ENCODE results near the gene ACAA1. TPM values are rescaled to one million over a fixed set of nuclear protein-coding genes. Genes with fewer than 3 reads are reported as not detected.

The ACAA1 gene
- total and polyA plus RNA-seq, 9 of the 15 experiments (the other 6 are each of a cell fraction or from before 2014, with no cell fraction given): 4.0 to 88.9 (median 57.2) TPM

DNA sequence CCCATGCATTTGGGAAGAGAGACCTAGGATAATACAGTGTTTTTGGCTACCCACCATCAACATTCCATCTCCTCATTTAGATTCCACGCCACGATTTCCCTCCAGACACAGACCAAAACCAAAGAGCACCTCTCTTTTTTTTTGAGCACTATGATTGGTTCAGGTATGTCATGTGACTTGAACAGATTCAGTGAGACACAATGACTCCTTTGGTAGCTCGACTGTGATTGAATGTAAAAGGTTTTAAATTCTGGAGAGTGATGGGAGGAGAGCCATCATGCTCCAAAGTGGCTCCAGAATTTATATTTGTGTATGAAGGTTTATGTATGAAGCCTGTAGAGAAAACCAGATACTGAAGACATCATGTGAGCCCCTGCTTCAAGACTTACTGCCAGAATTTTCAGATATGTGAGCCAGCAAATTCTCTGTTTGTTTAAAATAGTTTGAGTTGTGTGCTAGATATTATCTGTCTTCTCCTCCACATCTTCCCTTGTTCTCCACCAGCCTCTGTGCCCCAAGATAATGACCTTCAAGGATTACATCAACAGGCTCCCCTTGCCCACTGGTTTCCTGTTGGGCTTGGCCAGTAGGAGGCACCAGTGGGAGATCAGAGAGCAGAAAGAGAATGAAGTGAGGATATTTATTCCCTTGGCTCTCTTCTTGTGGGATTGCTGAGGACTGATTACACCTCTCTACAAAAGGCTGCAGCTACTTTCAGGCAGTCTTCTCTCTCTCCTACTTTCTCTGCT, 14.0 kb upstream of the ACAA1 start (continued):
- TF ChIP-seq ILK (tag; IDR thresholded peaks at IDR 0.05; ENCODE audit: borderline replicate concordance, low read depth): no peak
- TF ChIP-seq SRF (CRISPR knock-in tag; IDR thresholded peaks at IDR 0.05): no peak
- TF ChIP-seq, protein P1, sequence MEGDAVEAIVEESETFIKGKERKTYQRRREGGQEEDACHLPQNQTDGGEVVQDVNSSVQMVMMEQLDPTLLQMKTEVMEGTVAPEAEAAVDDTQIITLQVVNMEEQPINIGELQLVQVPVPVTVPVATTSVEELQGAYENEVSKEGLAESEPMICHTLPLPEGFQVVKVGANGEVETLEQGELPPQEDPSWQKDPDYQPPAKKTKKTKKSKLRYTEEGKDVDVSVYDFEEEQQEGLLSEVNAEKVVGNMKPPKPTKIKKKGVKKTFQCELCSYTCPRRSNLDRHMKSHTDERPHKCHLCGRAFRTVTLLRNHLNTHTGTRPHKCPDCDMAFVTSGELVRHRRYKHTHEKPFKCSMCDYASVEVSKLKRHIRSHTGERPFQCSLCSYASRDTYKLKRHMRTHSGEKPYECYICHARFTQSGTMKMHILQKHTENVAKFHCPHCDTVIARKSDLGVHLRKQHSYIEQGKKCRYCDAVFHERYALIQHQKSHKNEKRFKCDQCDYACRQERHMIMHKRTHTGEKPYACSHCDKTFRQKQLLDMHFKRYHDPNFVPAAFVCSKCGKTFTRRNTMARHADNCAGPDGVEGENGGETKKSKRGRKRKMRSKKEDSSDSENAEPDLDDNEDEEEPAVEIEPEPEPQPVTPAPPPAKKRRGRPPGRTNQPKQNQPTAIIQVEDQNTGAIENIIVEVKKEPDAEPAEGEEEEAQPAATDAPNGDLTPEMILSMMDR (IDR thresholded peaks at IDR 0.05 in 2 of 3, conservative IDR thresholded peaks at IDR 0.05 in 1 of 3; ENCODE audit: insufficient read depth in 2 of 3, low read depth in 1 of 3, low read length in 3 of 3): peak; percentile 32 to 78 (median 70); a peak in 5 of 6 replicates
- 0 out of 4 replicates have a peak, but pooled peaks of 1 of the 2 experiments have one; percentile 33 for TF ChIP-seq HDAC1 (IDR thresholded peaks at IDR 0.05)
- 0 out of 2 replicates have a peak, but pooled peaks have one; percentile 40 for TF ChIP-seq DPF2 (IDR thresholded peaks at IDR 0.05)
- peak; percentile 66 for TF ChIP-seq JUND (IDR thresholded peaks at IDR 0.05; ENCODE audit: borderline replicate concordance, low read depth, low read length)
- TF ChIP-seq JUND (tag; IDR thresholded peaks at IDR 0.05; ENCODE audit: borderline replicate concordance, low read depth, low read length): peak; percentile 26; the same call in 2 of the 3 replicates
- TF ChIP-seq ELF2 (CRISPR knock-in tag; IDR thresholded peaks at IDR 0.05): 0 out of 2 replicates have a peak, but pooled peaks have one; percentile 40
- peak; percentile 56; the same call in 1 of the 2 replicates for TF ChIP-seq ADNP (tag; IDR thresholded peaks at IDR 0.05)
- TF ChIP-seq, protein P2, sequence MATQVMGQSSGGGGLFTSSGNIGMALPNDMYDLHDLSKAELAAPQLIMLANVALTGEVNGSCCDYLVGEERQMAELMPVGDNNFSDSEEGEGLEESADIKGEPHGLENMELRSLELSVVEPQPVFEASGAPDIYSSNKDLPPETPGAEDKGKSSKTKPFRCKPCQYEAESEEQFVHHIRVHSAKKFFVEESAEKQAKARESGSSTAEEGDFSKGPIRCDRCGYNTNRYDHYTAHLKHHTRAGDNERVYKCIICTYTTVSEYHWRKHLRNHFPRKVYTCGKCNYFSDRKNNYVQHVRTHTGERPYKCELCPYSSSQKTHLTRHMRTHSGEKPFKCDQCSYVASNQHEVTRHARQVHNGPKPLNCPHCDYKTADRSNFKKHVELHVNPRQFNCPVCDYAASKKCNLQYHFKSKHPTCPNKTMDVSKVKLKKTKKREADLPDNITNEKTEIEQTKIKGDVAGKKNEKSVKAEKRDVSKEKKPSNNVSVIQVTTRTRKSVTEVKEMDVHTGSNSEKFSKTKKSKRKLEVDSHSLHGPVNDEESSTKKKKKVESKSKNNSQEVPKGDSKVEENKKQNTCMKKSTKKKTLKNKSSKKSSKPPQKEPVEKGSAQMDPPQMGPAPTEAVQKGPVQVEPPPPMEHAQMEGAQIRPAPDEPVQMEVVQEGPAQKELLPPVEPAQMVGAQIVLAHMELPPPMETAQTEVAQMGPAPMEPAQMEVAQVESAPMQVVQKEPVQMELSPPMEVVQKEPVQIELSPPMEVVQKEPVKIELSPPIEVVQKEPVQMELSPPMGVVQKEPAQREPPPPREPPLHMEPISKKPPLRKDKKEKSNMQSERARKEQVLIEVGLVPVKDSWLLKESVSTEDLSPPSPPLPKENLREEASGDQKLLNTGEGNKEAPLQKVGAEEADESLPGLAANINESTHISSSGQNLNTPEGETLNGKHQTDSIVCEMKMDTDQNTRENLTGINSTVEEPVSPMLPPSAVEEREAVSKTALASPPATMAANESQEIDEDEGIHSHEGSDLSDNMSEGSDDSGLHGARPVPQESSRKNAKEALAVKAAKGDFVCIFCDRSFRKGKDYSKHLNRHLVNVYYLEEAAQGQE (IDR thresholded peaks at IDR 0.05; ENCODE audit: borderline replicate concordance): peak; percentile 32; the same call in 1 of the 2 replicates
- TF ChIP-seq, protein P2 (CRISPR knock-in tag; IDR thresholded peaks at IDR 0.05; ENCODE audit: low read depth): no peak
- 0 out of 2 replicates have a peak, but pooled peaks have one; percentile 10 for TF ChIP-seq L3MBTL2 (IDR thresholded peaks at IDR 0.05)
- 0 out of 2 replicates have a peak, but pooled peaks have one; percentile 30 for TF ChIP-seq GATAD2B (IDR thresholded peaks at IDR 0.05; ENCODE audit: borderline replicate concordance)

All from K562 (cell line).